ENCODE data around the gene CD109. TPM values are rescaled to one million over a fixed set of nuclear protein-coding genes. Genes with fewer than 3 reads are reported as not detected.

CD109 gene
- total RNA-seq, 1 donor from 2014 or later: 1.2 TPM

DNA sequence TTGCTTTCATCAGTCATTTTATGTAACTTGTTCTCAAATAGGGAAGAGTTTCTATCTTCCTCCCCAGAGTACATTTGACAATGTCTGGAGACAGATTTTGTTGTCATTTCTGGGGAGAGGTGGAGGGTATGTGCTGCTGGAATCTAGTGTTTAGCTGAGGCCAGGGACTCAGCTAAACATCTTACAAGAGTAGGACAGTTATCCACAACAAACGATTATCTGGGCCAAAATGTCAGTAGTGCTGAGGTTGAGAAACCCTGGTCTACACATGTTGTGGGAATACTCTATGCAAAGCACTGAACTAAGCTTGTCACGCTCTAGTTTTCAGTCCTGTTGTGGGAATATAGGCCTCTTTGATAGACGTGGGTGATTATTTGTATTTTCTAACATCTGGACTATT lies 171.4 kb downstream of the CD109 start:
- Mint-ChIP-seq H3K4me1 (peaks cover 3% of the 10 kb centered on the region), H3K9me3 (no peaks in the 10 kb centered on the region), H3K4me3 (no peak overlapping the region), H3K27ac (no peak overlapping the region), H3K36me3 (no peaks in the 10 kb centered on the region), H3K27me3 (ENCODE audit: insufficient read depth, low read depth) (no peaks in the 10 kb centered on the region)
- Histone ChIP-seq H3K27me3 (no peaks in the 10 kb centered on the region), H3K4me2 (no peak overlapping the region), H3K27ac (no peak overlapping the region), H3K9me3 (ENCODE audit: low read depth) (no peaks in the 10 kb centered on the region), H3K9ac (no peak overlapping the region), H3K79me2 (ENCODE audit: low read depth) (no peaks in the 10 kb centered on the region), H3K4me1 (no peaks in the 10 kb centered on the region), H3F3A (ENCODE audit: low read depth) (no peaks in the 10 kb centered on the region), H3K36me3 (no peaks in the 10 kb centered on the region), H3K4me3 (no peak overlapping the region), H4K20me1 (ENCODE audit: low read depth) (no peaks in the 10 kb centered on the region), H2AFZ (replicated peaks) (peak overlapping the region; percentile 47)
- TF ChIP-seq EZH2phosphoT487 (IDR thresholded peaks at IDR 0.05) (no peak), EZH2 (IDR thresholded peaks at IDR 0.05) (no peak)
- TF ChIP-seq, protein P1, sequence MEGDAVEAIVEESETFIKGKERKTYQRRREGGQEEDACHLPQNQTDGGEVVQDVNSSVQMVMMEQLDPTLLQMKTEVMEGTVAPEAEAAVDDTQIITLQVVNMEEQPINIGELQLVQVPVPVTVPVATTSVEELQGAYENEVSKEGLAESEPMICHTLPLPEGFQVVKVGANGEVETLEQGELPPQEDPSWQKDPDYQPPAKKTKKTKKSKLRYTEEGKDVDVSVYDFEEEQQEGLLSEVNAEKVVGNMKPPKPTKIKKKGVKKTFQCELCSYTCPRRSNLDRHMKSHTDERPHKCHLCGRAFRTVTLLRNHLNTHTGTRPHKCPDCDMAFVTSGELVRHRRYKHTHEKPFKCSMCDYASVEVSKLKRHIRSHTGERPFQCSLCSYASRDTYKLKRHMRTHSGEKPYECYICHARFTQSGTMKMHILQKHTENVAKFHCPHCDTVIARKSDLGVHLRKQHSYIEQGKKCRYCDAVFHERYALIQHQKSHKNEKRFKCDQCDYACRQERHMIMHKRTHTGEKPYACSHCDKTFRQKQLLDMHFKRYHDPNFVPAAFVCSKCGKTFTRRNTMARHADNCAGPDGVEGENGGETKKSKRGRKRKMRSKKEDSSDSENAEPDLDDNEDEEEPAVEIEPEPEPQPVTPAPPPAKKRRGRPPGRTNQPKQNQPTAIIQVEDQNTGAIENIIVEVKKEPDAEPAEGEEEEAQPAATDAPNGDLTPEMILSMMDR (IDR thresholded peaks at IDR 0.05): no peak
- DNase-seq (ENCODE audit: low spot score): no peak

DNA sequence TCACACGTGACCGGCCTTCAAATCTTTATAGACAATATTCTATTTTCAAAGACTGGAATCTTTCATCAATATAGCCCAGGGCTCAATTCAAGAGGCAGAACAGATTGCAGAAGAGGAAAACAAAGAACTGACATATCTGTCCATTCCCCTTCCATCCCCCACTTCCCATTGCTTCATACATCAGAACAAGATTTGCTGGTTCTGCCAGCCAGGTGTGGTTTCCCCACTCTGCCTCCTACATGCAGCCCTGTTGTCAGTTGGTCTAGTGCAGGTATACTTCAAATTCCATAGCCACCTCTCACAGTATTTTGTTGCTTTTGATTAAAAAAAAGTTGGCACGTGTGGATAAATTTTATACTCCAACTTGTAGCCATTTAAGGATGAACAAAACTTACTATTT lies 174.9 kb downstream of the CD109 start:
- no peak overlapping the region for H3K27ac Mint-ChIP-seq
- H3K36me3 Mint-ChIP-seq: no peaks in the 10 kb centered on the region
- Histone ChIP-seq H2AFZ (replicated peaks) (no peak overlapping the region), H3K9me3 (ENCODE audit: low read depth) (no peaks in the 10 kb centered on the region), H3K4me1 (no peaks in the 10 kb centered on the region), H3K4me2 (no peak overlapping the region), H4K20me1 (ENCODE audit: low read depth) (no peaks in the 10 kb centered on the region), H3K36me3 (no peaks in the 10 kb centered on the region), H3K79me2 (ENCODE audit: low read depth) (no peaks in the 10 kb centered on the region), H3K27me3 (no peaks in the 10 kb centered on the region), H3K9ac (no peak overlapping the region), H3K4me3 (no peak overlapping the region), H3F3A (ENCODE audit: low read depth) (no peaks in the 10 kb centered on the region), H3K27ac (no peak overlapping the region)
- no peak for DNase-seq (ENCODE audit: low spot score)
- no peak overlapping the region for H3K4me3 Mint-ChIP-seq
- no peaks in the 10 kb centered on the region for H3K9me3 Mint-ChIP-seq
- H3K4me1 Mint-ChIP-seq: peaks cover 3% of the 10 kb centered on the region
- no peaks in the 10 kb centered on the region for H3K27me3 Mint-ChIP-seq (ENCODE audit: insufficient read depth, low read depth)
- TF ChIP-seq EZH2 (IDR thresholded peaks at IDR 0.05) (no peak), EZH2phosphoT487 (IDR thresholded peaks at IDR 0.05) (no peak)
- TF ChIP-seq, protein P1 (IDR thresholded peaks at IDR 0.05): no peak

DNA sequence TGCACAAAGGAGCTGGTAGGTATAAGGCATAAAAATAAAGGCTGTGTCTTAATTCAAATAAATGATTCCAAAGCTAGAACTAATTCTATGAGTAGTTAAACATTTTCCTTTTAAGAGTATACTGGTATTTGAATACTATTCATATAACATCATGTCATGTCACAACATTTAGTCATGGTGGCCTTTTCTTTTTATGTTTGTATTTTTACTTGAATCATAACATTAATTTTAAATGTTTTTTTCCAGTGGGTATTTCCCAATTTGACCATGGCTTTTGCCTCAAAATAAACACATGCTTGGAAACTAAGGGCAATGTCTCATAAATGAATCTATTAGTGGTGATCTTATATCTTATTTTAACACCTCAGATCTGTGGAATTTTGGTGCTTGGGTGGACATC lies 177.1 kb downstream of the CD109 start:
- Mint-ChIP-seq H3K4me1 (no peaks in the 10 kb centered on the region), H3K9me3 (no peaks in the 10 kb centered on the region), H3K27ac (no peak overlapping the region), H3K4me3 (no peak overlapping the region), H3K36me3 (no peaks in the 10 kb centered on the region), H3K27me3 (ENCODE audit: insufficient read depth, low read depth) (no peaks in the 10 kb centered on the region)
- TF ChIP-seq EZH2phosphoT487 (IDR thresholded peaks at IDR 0.05) (no peak), EZH2 (IDR thresholded peaks at IDR 0.05) (no peak)
- TF ChIP-seq, protein P1 (IDR thresholded peaks at IDR 0.05): no peak
- Histone ChIP-seq H3K9ac (no peak overlapping the region), H3K4me2 (no peak overlapping the region), H3K4me3 (no peak overlapping the region), H3K4me1 (no peaks in the 10 kb centered on the region), H3F3A (ENCODE audit: low read depth) (no peaks in the 10 kb centered on the region), H4K20me1 (ENCODE audit: low read depth) (no peaks in the 10 kb centered on the region), H3K27me3 (no peaks in the 10 kb centered on the region), H3K27ac (no peak overlapping the region), H3K36me3 (no peaks in the 10 kb centered on the region), H2AFZ (replicated peaks) (no peak overlapping the region), H3K9me3 (ENCODE audit: low read depth) (no peaks in the 10 kb centered on the region), H3K79me2 (ENCODE audit: low read depth) (no peaks in the 10 kb centered on the region)
- DNase-seq (ENCODE audit: low spot score): no peak

Other genes starting within 250 kb of the CD109 start
- 0.62 and 0.90 TPM in 2 replicates for gene CGAS, start 243.9 kb upstream of the CD109 start, total RNA-seq (ENCODE audit: low replicate concordance)
- gene MTO1, start 234.5 kb upstream of the CD109 start, total RNA-seq (ENCODE audit: low replicate concordance): 28.6 and 40.0 TPM in 2 replicates
- gene EEF1A1, start 175.2 kb upstream of the CD109 start, total RNA-seq (ENCODE audit: low replicate concordance): 15,510 and 19,891 TPM in 2 replicates
- 13.1 and 13.7 TPM in 2 replicates for gene SLC17A5, start 42.2 kb upstream of the CD109 start, total RNA-seq (ENCODE audit: low replicate concordance)